NB4 (cell line): ENCODE data around the gene MMP21.

Experiments
- MYC ChIP-seq: IDR thresholded peaks from 2 replicates; pipeline ENCODE4 v1.6.1; 2011; ENCODE audit warnings: low read depth, low read length
- POLR2A ChIP-seq: IDR thresholded peaks from 2 replicates; pipeline ENCODE4 v1.6.1; 2011; ENCODE audit warnings: mild to moderate bottlenecking; ENCODE audit not compliant: insufficient read length; ENCODE audit errors: extremely low read depth
- TF ChIP-seq, protein P1 (sequence below): IDR thresholded peaks from one replicate; pipeline ENCODE4 v1.5.1; 2012; ENCODE audit warnings: low read depth, low read length

DNA sequence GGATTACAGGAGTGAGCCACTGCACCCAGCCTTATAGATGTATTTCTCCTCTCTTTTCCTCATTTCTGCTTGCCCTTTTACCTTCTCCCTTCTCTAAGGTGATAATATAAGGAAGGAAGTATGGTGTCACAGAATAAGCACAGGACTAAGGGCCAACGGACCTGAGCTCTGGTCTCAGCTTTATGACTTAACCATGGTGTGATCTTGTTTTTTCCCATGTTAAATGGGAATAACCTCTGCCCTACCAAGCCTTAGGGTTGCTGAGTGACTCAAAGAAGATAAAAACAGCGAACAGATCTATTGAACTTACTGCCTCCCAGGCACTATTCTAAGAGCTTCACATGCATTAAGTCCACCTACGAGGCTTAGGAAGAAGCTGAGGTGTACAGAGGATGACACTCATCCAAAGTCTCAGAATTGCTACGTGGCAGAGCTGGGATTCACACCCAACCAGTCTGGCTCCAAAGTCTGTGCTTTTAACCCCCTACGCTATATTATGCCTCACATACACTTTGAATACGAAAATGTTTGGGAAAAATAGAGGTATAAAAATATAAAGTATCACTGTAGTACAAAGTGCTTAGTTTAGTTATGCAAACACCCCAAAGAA is 41.8 kb upstream of the MMP21 start:
- TF ChIP-seq, protein P1, sequence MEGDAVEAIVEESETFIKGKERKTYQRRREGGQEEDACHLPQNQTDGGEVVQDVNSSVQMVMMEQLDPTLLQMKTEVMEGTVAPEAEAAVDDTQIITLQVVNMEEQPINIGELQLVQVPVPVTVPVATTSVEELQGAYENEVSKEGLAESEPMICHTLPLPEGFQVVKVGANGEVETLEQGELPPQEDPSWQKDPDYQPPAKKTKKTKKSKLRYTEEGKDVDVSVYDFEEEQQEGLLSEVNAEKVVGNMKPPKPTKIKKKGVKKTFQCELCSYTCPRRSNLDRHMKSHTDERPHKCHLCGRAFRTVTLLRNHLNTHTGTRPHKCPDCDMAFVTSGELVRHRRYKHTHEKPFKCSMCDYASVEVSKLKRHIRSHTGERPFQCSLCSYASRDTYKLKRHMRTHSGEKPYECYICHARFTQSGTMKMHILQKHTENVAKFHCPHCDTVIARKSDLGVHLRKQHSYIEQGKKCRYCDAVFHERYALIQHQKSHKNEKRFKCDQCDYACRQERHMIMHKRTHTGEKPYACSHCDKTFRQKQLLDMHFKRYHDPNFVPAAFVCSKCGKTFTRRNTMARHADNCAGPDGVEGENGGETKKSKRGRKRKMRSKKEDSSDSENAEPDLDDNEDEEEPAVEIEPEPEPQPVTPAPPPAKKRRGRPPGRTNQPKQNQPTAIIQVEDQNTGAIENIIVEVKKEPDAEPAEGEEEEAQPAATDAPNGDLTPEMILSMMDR, result no peak
- TF ChIP-seq POLR2A (no peak), MYC (no peak)
